Fibroblast of the conjunctiva (primary cell): ENCODE data around the gene PITPNM2.

Experiments
- DNase-seq: peaks from one replicate; pipeline ENCODE4 v3.0.0-alpha.2; 2010; ENCODE audit warnings: low read depth

The PITPNM2 gene

GRCh38 chr12:123143736-123144461 is 7.0 kb downstream of the PITPNM2 start:
- no peak for DNase-seq

- DNase-seq, result no peak
These were observed 7.8 kb downstream of the PITPNM2 start for GRCh38 chr12:123142921-123143735.

- DNase-seq, result no peak
These were observed 8.4 kb downstream of the PITPNM2 start for GRCh38 chr12:123142518-123142840.

- DNase-seq, result no peak
These were observed 9.0 kb downstream of the PITPNM2 start for GRCh38 chr12:123141615-123142517.

GRCh38 chr12:123140676-123141614 is 9.9 kb downstream of the PITPNM2 start:
- no peak for DNase-seq

- no peak for DNase-seq
These were observed 10.8 kb downstream of the PITPNM2 start for GRCh38 chr12:123139926-123140675.

GRCh38 chr12:123135688-123136087 is 15.2 kb downstream of the PITPNM2 start:
- no peak for DNase-seq

- DNase-seq, result no peak
These were observed 16.1 kb downstream of the PITPNM2 start for GRCh38 chr12:123134826-123135225.

- no peak for DNase-seq
These were observed 16.6 kb downstream of the PITPNM2 start for GRCh38 chr12:123134271-123134671.

- no peak for DNase-seq
These were observed 17.2 kb downstream of the PITPNM2 start for GRCh38 chr12:123133701-123134100.

GRCh38 chr12:123132951-123133619 is 17.8 kb downstream of the PITPNM2 start:
- DNase-seq, result no peak

- no peak for DNase-seq
These were observed 18.9 kb downstream of the PITPNM2 start for GRCh38 chr12:123131879-123132402.

- DNase-seq, result no peak
These were observed 19.5 kb downstream of the PITPNM2 start for GRCh38 chr12:123131291-123131832.

- no peak for DNase-seq
These were observed 21.3 kb downstream of the PITPNM2 start for GRCh38 chr12:123129621-123130020.

GRCh38 chr12:123127182-123127495 is 23.8 kb downstream of the PITPNM2 start:
- DNase-seq, result no peak

GRCh38 chr12:123126294-123127181 is 24.4 kb downstream of the PITPNM2 start:
- DNase-seq, result peak; percentile 91

GRCh38 chr12:123122626-123123025 is 28.3 kb downstream of the PITPNM2 start:
- no peak for DNase-seq

- no peak for DNase-seq
These were observed 29.2 kb downstream of the PITPNM2 start for GRCh38 chr12:123121670-123122069.
